Panc1 (cell line): Measurements from ENCODE around the gene PHKA2.
"Not testable (repeated sequence)": the region's sequence is repeated elsewhere in the genome, so short reads cannot be mapped to it uniquely, and the experiment has no call there.

ENCODE experiments used
- POLR2AphosphoS5 ChIP-seq: IDR thresholded peaks from 2 replicates; pipeline ENCODE4 v1.6.1; 2012; ENCODE audit warnings: mild to moderate bottlenecking, low read depth, low read length, moderate library complexity
- SIN3A ChIP-seq: IDR thresholded peaks from 2 replicates; pipeline ENCODE4 v1.6.1; 2012; ENCODE audit warnings: low read depth, mild to moderate bottlenecking, low read length, moderate library complexity, borderline replicate concordance; ENCODE audit not compliant: insufficient read depth
- TF ChIP-seq, protein P1 (sequence below): fragments of 450-650 bp; IDR thresholded peaks from 2 replicates; pipeline ENCODE4 v1.5.1; 2017; ENCODE audit warnings: mild to moderate bottlenecking

DNA sequence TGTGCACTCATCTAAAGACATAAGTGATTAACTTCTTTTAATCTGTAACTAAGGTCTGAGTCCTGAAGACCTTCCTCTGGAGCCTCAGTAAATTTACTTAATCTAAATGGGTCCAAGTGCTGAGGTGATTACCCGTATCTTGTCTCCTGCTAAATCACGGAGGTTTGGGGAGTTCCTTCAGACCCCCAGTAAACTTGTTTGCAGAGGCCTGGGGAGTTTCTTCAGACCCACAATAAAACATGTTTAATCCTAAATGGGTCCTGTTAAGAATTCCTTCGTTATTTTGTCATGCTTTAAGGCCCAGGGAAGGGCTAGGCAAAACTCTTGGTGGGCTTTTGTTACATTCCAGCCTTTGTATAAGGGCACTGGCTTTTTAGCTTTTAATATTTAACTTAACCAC, 136.0 kb downstream of the PHKA2 start:
- not testable (repeated sequence) for TF ChIP-seq SIN3A, POLR2AphosphoS5
- TF ChIP-seq, protein P1, sequence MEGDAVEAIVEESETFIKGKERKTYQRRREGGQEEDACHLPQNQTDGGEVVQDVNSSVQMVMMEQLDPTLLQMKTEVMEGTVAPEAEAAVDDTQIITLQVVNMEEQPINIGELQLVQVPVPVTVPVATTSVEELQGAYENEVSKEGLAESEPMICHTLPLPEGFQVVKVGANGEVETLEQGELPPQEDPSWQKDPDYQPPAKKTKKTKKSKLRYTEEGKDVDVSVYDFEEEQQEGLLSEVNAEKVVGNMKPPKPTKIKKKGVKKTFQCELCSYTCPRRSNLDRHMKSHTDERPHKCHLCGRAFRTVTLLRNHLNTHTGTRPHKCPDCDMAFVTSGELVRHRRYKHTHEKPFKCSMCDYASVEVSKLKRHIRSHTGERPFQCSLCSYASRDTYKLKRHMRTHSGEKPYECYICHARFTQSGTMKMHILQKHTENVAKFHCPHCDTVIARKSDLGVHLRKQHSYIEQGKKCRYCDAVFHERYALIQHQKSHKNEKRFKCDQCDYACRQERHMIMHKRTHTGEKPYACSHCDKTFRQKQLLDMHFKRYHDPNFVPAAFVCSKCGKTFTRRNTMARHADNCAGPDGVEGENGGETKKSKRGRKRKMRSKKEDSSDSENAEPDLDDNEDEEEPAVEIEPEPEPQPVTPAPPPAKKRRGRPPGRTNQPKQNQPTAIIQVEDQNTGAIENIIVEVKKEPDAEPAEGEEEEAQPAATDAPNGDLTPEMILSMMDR: not testable (repeated sequence)
